ENCODE measurements around the gene ACTL10. TPM values are rescaled to one million over a fixed set of nuclear protein-coding genes. Genes with fewer than 3 reads are reported as not detected.
A peak's percentile ranks its signal among the peaks of the same experiment; 100 is the strongest.

The ACTL10 gene
- total RNA-seq (1 to 10 TPM in 1 of 2 donors, under 1 TPM in 1; 0.96 to 1.2 TPM), polyA plus RNA-seq (1 to 10 TPM in 1 of 2 donors, under 1 TPM in 1; 0.63 to 1.2 TPM)
- long read RNA-seq, donor 1, transcript ACTL10-201 (1 exons, 2,028 nt): major isoform, 22 of 22 reads
- long read RNA-seq, donor 1, partial matches to known transcripts: 0 of 22 reads
- long read RNA-seq, donor 1, other reads (novel, unspliced or antisense): 0 of 22 reads
- long read RNA-seq, donor 2, partial matches to known transcripts: 0 of 2 reads
- long read RNA-seq, donor 2, other reads (novel, unspliced or antisense): 0 of 2 reads

GRCh38 chr20:33666293-33667244, at the start of gene ACTL10:
Gene ACTL10, plus strand, starts transcription at chr20:33666943. Its CDS starts 555 bp downstream, at chr20:33667498.
- H3K4me3 ChIP-seq (ENCODE audit: low read length in 2 of 2): peak within 1 kb of the TSS; percentile 12 to 28
- H3K27me3 ChIP-seq (ENCODE audit: control insufficient read depth in 1 of 2, insufficient read depth in 2 of 2, low read length in 1 of 2): no peaks in the 10 kb centered on the region
- H3K27ac ChIP-seq (ENCODE audit: low read depth in 1 of 2, low read length in 2 of 2): peak within 1 kb of the TSS in 1 of 2 donors; percentile 85
- DNase-seq (peak; percentile 99), ATAC-seq (ENCODE audit: low FRiP score) (peak; percentile 87)
- no peaks in the 10 kb centered on the region for H3K4me1 ChIP-seq (ENCODE audit: control insufficient read depth in 1 of 2, insufficient read depth in 2 of 2, low read length in 2 of 2)
- 2 to 5% methylated on average over 41 to 50 of the region's 50 CpGs for WGBS, 2 donors
- intact Hi-C loops (cut with DNase I): loop anchor here in 1 of 2 donors (5.0 kb wide), 2 partner anchors 209 to 249 kb away; no protein-coding TSS in a partner anchor
- H3K9me3 ChIP-seq (ENCODE audit: control insufficient read depth, low read length): no peaks in the 10 kb centered on the region
- H3K36me3 ChIP-seq (ENCODE audit: control insufficient read depth in 1 of 2, insufficient read depth in 2 of 2, low read length in 1 of 2): no peaks in the 10 kb centered on the region

GRCh38 chr20:33621717-33622400, 44.9 kb upstream of the ACTL10 start:
- no peak for DNase-seq
- H3K9me3 ChIP-seq (ENCODE audit: control insufficient read depth, low read length): no peaks in the 10 kb centered on the region
- H3K4me3 ChIP-seq (ENCODE audit: low read length in 2 of 2): no peak overlapping the region
- H3K27me3 ChIP-seq (ENCODE audit: control insufficient read depth in 1 of 2, insufficient read depth in 2 of 2, low read length in 1 of 2): no peaks in the 10 kb centered on the region
- peaks cover 3 to 4% of the 10 kb centered on the region in 2 donors for H3K36me3 ChIP-seq (ENCODE audit: control insufficient read depth in 1 of 2, insufficient read depth in 2 of 2, low read length in 1 of 2)
- intact Hi-C loops (cut with DNase I): no loop called here
- no peak overlapping the region for H3K27ac ChIP-seq (ENCODE audit: low read depth in 1 of 2, low read length in 2 of 2)
- WGBS, 2 donors: 87% methylated on average over 4 of the region's 4 CpGs
- no peaks in the 10 kb centered on the region for H3K4me1 ChIP-seq (ENCODE audit: control insufficient read depth in 1 of 2, insufficient read depth in 2 of 2, low read length in 2 of 2)
- ATAC-seq (ENCODE audit: low FRiP score): no peak

- intact Hi-C loops (cut with DNase I): no loop called here
- Histone ChIP-seq H3K27me3 (ENCODE audit: control insufficient read depth in 1 of 2, insufficient read depth in 2 of 2, low read length in 1 of 2) (no peaks in the 10 kb centered on the region), H3K4me1 (ENCODE audit: control insufficient read depth in 1 of 2, insufficient read depth in 2 of 2, low read length in 2 of 2) (no peaks in the 10 kb centered on the region), H3K9me3 (ENCODE audit: control insufficient read depth, low read length) (no peaks in the 10 kb centered on the region), H3K36me3 (ENCODE audit: control insufficient read depth in 1 of 2, insufficient read depth in 2 of 2, low read length in 1 of 2) (peaks cover 3 to 4% of the 10 kb centered on the region in 2 donors), H3K4me3 (ENCODE audit: low read length in 2 of 2) (no peak overlapping the region), H3K27ac (ENCODE audit: low read depth in 1 of 2, low read length in 2 of 2) (no peak overlapping the region)
- WGBS, 2 donors: 95 to 97% methylated on average over 10 of the region's 10 CpGs
- DNase-seq: no peak
- no peak for ATAC-seq (ENCODE audit: low FRiP score)
These were observed 43.9 kb upstream of the ACTL10 start for GRCh38 chr20:33622705-33623365.

- H3K36me3 ChIP-seq (ENCODE audit: control insufficient read depth in 1 of 2, insufficient read depth in 2 of 2, low read length in 1 of 2): peaks cover 3 to 7% of the 10 kb centered on the region in 2 donors
- no peak overlapping the region for H3K4me3 ChIP-seq (ENCODE audit: low read length in 2 of 2)
- H3K27ac ChIP-seq (ENCODE audit: low read depth in 1 of 2, low read length in 2 of 2): no peak overlapping the region
- intact Hi-C loops (cut with DNase I): no loop called here
- H3K4me1 ChIP-seq (ENCODE audit: control insufficient read depth in 1 of 2, insufficient read depth in 2 of 2, low read length in 2 of 2): no peaks in the 10 kb centered on the region
- ATAC-seq (ENCODE audit: low FRiP score): no peak
- no peak for DNase-seq
- 93 to 94% methylated on average over 3 of the region's 3 CpGs for WGBS, 2 donors
- no peaks in the 10 kb centered on the region for H3K27me3 ChIP-seq (ENCODE audit: control insufficient read depth in 1 of 2, insufficient read depth in 2 of 2, low read length in 1 of 2)
- no peaks in the 10 kb centered on the region for H3K9me3 ChIP-seq (ENCODE audit: control insufficient read depth, low read length)
These were observed 42.3 kb upstream of the ACTL10 start for GRCh38 chr20:33624399-33624798.

GRCh38 chr20:33626190-33626589, 40.6 kb upstream of the ACTL10 start:
- intact Hi-C loops (cut with DNase I): no loop called here
- DNase-seq: no peak
- H3K9me3 ChIP-seq (ENCODE audit: control insufficient read depth, low read length): no peaks in the 10 kb centered on the region
- no peak for ATAC-seq (ENCODE audit: low FRiP score)
- no peak overlapping the region for H3K4me3 ChIP-seq (ENCODE audit: low read length in 2 of 2)
- H3K36me3 ChIP-seq (ENCODE audit: control insufficient read depth in 1 of 2, insufficient read depth in 2 of 2, low read length in 1 of 2): peaks cover 3 to 8% of the 10 kb centered on the region in 2 donors
- 95 to 98% methylated on average over 4 of the region's 4 CpGs for WGBS, 2 donors
- no peak overlapping the region for H3K27ac ChIP-seq (ENCODE audit: low read depth in 1 of 2, low read length in 2 of 2)
- no peaks in the 10 kb centered on the region for H3K4me1 ChIP-seq (ENCODE audit: control insufficient read depth in 1 of 2, insufficient read depth in 2 of 2, low read length in 2 of 2)
- no peaks in the 10 kb centered on the region for H3K27me3 ChIP-seq (ENCODE audit: control insufficient read depth in 1 of 2, insufficient read depth in 2 of 2, low read length in 1 of 2)

- Histone ChIP-seq H3K9me3 (ENCODE audit: control insufficient read depth, low read length) (no peaks in the 10 kb centered on the region), H3K27me3 (ENCODE audit: control insufficient read depth in 1 of 2, insufficient read depth in 2 of 2, low read length in 1 of 2) (no peaks in the 10 kb centered on the region), H3K4me3 (ENCODE audit: low read length in 2 of 2) (no peak overlapping the region), H3K27ac (ENCODE audit: low read depth in 1 of 2, low read length in 2 of 2) (no peak overlapping the region), H3K4me1 (ENCODE audit: control insufficient read depth in 1 of 2, insufficient read depth in 2 of 2, low read length in 2 of 2) (no peaks in the 10 kb centered on the region), H3K36me3 (ENCODE audit: control insufficient read depth in 1 of 2, insufficient read depth in 2 of 2, low read length in 1 of 2) (peaks cover 6 to 10% of the 10 kb centered on the region in 2 donors)
- no peak for ATAC-seq (ENCODE audit: low FRiP score)
- intact Hi-C loops (cut with DNase I): no loop called here
- WGBS, 2 donors: 98 to 99% methylated on average over 4 of the region's 4 CpGs
- no peak for DNase-seq
These were observed 39.0 kb upstream of the ACTL10 start for GRCh38 chr20:33627577-33628216.

- Histone ChIP-seq H3K4me1 (ENCODE audit: control insufficient read depth in 1 of 2, insufficient read depth in 2 of 2, low read length in 2 of 2) (no peaks in the 10 kb centered on the region), H3K4me3 (ENCODE audit: low read length in 2 of 2) (no peak overlapping the region), H3K9me3 (ENCODE audit: control insufficient read depth, low read length) (no peaks in the 10 kb centered on the region), H3K36me3 (ENCODE audit: control insufficient read depth in 1 of 2, insufficient read depth in 2 of 2, low read length in 1 of 2) (peaks cover 3 to 10% of the 10 kb centered on the region in 2 donors), H3K27ac (ENCODE audit: low read depth in 1 of 2, low read length in 2 of 2) (no peak overlapping the region), H3K27me3 (ENCODE audit: control insufficient read depth in 1 of 2, insufficient read depth in 2 of 2, low read length in 1 of 2) (no peaks in the 10 kb centered on the region)
- ATAC-seq (ENCODE audit: low FRiP score) (no peak), DNase-seq (no peak)
- 91 to 94% methylated on average over 10 of the region's 10 CpGs for WGBS, 2 donors
- intact Hi-C loops (cut with DNase I): no loop called here
These were observed 37.2 kb upstream of the ACTL10 start for GRCh38 chr20:33629533-33629932.

- no peaks in the 10 kb centered on the region for H3K27me3 ChIP-seq (ENCODE audit: control insufficient read depth in 1 of 2, insufficient read depth in 2 of 2, low read length in 1 of 2)
- no peak overlapping the region for H3K27ac ChIP-seq (ENCODE audit: low read depth in 1 of 2, low read length in 2 of 2)
- H3K36me3 ChIP-seq (ENCODE audit: control insufficient read depth in 1 of 2, insufficient read depth in 2 of 2, low read length in 1 of 2): peaks cover 3 to 10% of the 10 kb centered on the region in 2 donors
- WGBS, 2 donors: 85 to 86% methylated on average over 5 of the region's 5 CpGs
- no peaks in the 10 kb centered on the region for H3K4me1 ChIP-seq (ENCODE audit: control insufficient read depth in 1 of 2, insufficient read depth in 2 of 2, low read length in 2 of 2)
- no peak for DNase-seq
- H3K4me3 ChIP-seq (ENCODE audit: low read length in 2 of 2): no peak overlapping the region
- no peak for ATAC-seq (ENCODE audit: low FRiP score)
- intact Hi-C loops (cut with DNase I): no loop called here
- no peaks in the 10 kb centered on the region for H3K9me3 ChIP-seq (ENCODE audit: control insufficient read depth, low read length)
These were observed 36.8 kb upstream of the ACTL10 start for GRCh38 chr20:33629979-33630378.

All from aorta (tissue), 5 donors.